GM23338 (cell line): Measurements from ENCODE around the gene IGDCC3.

Experiments used
- CREB1 ChIP-seq: fragments of 250-450 bp; sonication (Bioruptor Pico); IDR thresholded peaks from 2 replicates; pipeline ENCODE4 v1.5.0; 2020; ENCODE audit warnings: low read depth, mild to moderate bottlenecking, moderate library complexity
- EZH2 ChIP-seq: fragments of 200-600 bp; sonication (generic); IDR thresholded peaks from one replicate; pipeline ENCODE4 v1.8.0; 2017; ENCODE audit warnings: antibody characterized with exemption, mild to moderate bottlenecking, low read depth; ENCODE audit not compliant: unreplicated experiment
- EZH2phosphoT487 ChIP-seq: fragments of 200-600 bp; sonication (generic); IDR thresholded peaks from one replicate; pipeline ENCODE4 v1.8.1; 2018; ENCODE audit warnings: antibody characterized with exemption; ENCODE audit not compliant: unreplicated experiment
- JUNB ChIP-seq: IDR thresholded peaks from one replicate; pipeline ENCODE4 v1.6.1; 2016; ENCODE audit warnings: antibody characterized with exemption; ENCODE audit not compliant: unreplicated experiment
- NANOG ChIP-seq: IDR thresholded peaks from 2 replicates; pipeline ENCODE4 v1.6.1; 2016; ENCODE audit warnings: antibody characterized with exemption, borderline replicate concordance
- POLR2AphosphoS5 ChIP-seq: IDR thresholded peaks from 2 replicates; pipeline ENCODE4 v1.6.1; 2016; ENCODE audit warnings: antibody characterized with exemption, low read depth
- STAT1 ChIP-seq: IDR thresholded peaks from one replicate; pipeline ENCODE4 v1.6.1; 2016; ENCODE audit warnings: antibody characterized with exemption; ENCODE audit not compliant: unreplicated experiment
- ZNF331 ChIP-seq: fragments of 250-450 bp; sonication (Bioruptor Pico); IDR thresholded peaks from 2 replicates; pipeline ENCODE4 v1.5.0; 2020; ENCODE audit warnings: low read depth, mild to moderate bottlenecking, moderate library complexity
- TF ChIP-seq, protein P1 (sequence below), 2 experiments: fragments of 200-600 bp in 1 of 2; sonication (generic) in 1 of 2; conservative IDR thresholded peaks; 2 replicates each; pipeline versions ENCODE4 v1.5.1 to v1.6.1; 2016 to 2017; ENCODE audit warnings: antibody characterized with exemption in 2 of 2, low read depth in 2 of 2, mild to moderate bottlenecking in 2 of 2, moderate library complexity in 1 of 2
- TF ChIP-seq, protein P2 (sequence below): IDR thresholded peaks from 2 replicates; pipeline ENCODE4 v1.6.1; 2016; ENCODE audit warnings: antibody characterized with exemption
- TF ChIP-seq, protein P3 (sequence below): IDR thresholded peaks from one replicate; pipeline ENCODE4 v1.6.1; 2018; ENCODE audit warnings: antibody characterized with exemption; ENCODE audit not compliant: unreplicated experiment

DNA sequence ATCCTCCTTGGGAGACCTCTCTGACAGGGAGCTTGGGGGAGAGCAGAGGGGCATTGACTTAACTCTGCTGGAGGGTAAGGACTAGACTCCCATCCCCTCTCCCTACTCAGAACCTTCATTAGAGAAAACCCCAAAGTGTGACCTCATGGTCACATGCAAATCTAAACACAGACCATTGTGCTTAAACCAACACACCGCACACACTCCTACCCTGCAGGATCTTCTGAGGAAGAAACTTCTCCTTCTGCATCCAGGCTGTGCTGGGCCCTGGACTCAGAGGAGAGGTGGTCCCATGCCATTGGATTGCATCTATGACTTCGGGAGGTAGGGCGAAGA, 90.3 kb downstream of the IGDCC3 start:
- TF ChIP-seq, protein P1, sequence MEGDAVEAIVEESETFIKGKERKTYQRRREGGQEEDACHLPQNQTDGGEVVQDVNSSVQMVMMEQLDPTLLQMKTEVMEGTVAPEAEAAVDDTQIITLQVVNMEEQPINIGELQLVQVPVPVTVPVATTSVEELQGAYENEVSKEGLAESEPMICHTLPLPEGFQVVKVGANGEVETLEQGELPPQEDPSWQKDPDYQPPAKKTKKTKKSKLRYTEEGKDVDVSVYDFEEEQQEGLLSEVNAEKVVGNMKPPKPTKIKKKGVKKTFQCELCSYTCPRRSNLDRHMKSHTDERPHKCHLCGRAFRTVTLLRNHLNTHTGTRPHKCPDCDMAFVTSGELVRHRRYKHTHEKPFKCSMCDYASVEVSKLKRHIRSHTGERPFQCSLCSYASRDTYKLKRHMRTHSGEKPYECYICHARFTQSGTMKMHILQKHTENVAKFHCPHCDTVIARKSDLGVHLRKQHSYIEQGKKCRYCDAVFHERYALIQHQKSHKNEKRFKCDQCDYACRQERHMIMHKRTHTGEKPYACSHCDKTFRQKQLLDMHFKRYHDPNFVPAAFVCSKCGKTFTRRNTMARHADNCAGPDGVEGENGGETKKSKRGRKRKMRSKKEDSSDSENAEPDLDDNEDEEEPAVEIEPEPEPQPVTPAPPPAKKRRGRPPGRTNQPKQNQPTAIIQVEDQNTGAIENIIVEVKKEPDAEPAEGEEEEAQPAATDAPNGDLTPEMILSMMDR (conservative IDR thresholded peaks at IDR 0.05; ENCODE audit: low read depth in 2 of 2) = no peak
- TF ChIP-seq STAT1 = no peak
- no peak for TF ChIP-seq EZH2phosphoT487
- no peak for TF ChIP-seq POLR2AphosphoS5
- TF ChIP-seq EZH2 = no peak
- no peak for TF ChIP-seq ZNF331 (CRISPR knock-in tag)
- TF ChIP-seq JUNB = no peak
- TF ChIP-seq CREB1 (CRISPR knock-in tag) = no peak
- TF ChIP-seq, protein P2, sequence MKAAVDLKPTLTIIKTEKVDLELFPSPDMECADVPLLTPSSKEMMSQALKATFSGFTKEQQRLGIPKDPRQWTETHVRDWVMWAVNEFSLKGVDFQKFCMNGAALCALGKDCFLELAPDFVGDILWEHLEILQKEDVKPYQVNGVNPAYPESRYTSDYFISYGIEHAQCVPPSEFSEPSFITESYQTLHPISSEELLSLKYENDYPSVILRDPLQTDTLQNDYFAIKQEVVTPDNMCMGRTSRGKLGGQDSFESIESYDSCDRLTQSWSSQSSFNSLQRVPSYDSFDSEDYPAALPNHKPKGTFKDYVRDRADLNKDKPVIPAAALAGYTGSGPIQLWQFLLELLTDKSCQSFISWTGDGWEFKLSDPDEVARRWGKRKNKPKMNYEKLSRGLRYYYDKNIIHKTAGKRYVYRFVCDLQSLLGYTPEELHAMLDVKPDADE = no peak
- TF ChIP-seq, protein P3, sequence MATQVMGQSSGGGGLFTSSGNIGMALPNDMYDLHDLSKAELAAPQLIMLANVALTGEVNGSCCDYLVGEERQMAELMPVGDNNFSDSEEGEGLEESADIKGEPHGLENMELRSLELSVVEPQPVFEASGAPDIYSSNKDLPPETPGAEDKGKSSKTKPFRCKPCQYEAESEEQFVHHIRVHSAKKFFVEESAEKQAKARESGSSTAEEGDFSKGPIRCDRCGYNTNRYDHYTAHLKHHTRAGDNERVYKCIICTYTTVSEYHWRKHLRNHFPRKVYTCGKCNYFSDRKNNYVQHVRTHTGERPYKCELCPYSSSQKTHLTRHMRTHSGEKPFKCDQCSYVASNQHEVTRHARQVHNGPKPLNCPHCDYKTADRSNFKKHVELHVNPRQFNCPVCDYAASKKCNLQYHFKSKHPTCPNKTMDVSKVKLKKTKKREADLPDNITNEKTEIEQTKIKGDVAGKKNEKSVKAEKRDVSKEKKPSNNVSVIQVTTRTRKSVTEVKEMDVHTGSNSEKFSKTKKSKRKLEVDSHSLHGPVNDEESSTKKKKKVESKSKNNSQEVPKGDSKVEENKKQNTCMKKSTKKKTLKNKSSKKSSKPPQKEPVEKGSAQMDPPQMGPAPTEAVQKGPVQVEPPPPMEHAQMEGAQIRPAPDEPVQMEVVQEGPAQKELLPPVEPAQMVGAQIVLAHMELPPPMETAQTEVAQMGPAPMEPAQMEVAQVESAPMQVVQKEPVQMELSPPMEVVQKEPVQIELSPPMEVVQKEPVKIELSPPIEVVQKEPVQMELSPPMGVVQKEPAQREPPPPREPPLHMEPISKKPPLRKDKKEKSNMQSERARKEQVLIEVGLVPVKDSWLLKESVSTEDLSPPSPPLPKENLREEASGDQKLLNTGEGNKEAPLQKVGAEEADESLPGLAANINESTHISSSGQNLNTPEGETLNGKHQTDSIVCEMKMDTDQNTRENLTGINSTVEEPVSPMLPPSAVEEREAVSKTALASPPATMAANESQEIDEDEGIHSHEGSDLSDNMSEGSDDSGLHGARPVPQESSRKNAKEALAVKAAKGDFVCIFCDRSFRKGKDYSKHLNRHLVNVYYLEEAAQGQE = no peak
- no peak for TF ChIP-seq NANOG
